CD4-positive, alpha-beta T cell (primary cell): Measurements from ENCODE around the gene SNX25. TPM values are rescaled to one million over a fixed set of nuclear protein-coding genes. Genes with fewer than 3 reads are reported as not detected.

Source experiments
- ATAC-seq: fragments of 200-7000 bp; cut with Tn5 transposase; one replicate; pipeline ENCODE4 v1.10.0; 2022; ENCODE audit warnings: mild to moderate bottlenecking; ENCODE audit not compliant: poor library complexity
- CTCF ChIA-PET: fragments of 350-600 bp; sonication (Branson Sonifier 250); formaldehyde crosslinking; loops from one replicate; lab custom pipeline; 2021; ENCODE audit warnings: antibody characterized with exemption, inconsistent platforms; lab: Charles Lee
- POLR2A ChIA-PET: fragments of 350-600 bp; sonication (Branson Sonifier 250); formaldehyde crosslinking; loops from one replicate; lab custom pipeline; 2021; ENCODE audit warnings: antibody characterized with exemption, inconsistent platforms; lab: Charles Lee
- DNase-seq, 14 experiments: peaks; one replicate each; pipeline ENCODE4 v3.0.0-alpha.2; 2013 to 2020; ENCODE audit warnings: mixed read lengths in 2 of 14
- H3K27ac ChIP-seq, 2 donors: one replicate each; pipeline versions ENCODE4 v1.5.1 to v1.7.0; 2013; ENCODE audit warnings: low read length in 2 of 2, low read depth in 1 of 2, mild to moderate bottlenecking in 1 of 2
- H3K27me3 ChIP-seq, 2 experiments: 1 replicate in 1 of 2; 2 replicates in 1 of 2; pipeline versions ENCODE4 v1.6.1 to v1.7.0; 2013; ENCODE audit warnings: low read length in 2 of 2, control low read depth in 1 of 2, mild to moderate bottlenecking in 1 of 2, moderate library complexity in 1 of 2; ENCODE audit not compliant: insufficient read depth in 2 of 2, control insufficient read depth in 1 of 2
- H3K36me3 ChIP-seq: one replicate; pipeline ENCODE4 v1.6.1; 2013; ENCODE audit warnings: low read length, control low read depth; ENCODE audit not compliant: insufficient read depth
- H3K4me1 ChIP-seq: one replicate; pipeline ENCODE4 v1.6.1; 2013; ENCODE audit warnings: low read length, control low read depth; ENCODE audit not compliant: insufficient read depth
- H3K4me3 ChIP-seq: one replicate; pipeline ENCODE4 v1.5.1; 2013; ENCODE audit warnings: mild to moderate bottlenecking, low read length, moderate library complexity
- H3K9me3 ChIP-seq, 2 experiments: 1 replicate in 1 of 2; 2 replicates in 1 of 2; pipeline versions ENCODE4 v1.6.1 to v1.7.0; 2013; ENCODE audit warnings: low read length in 2 of 2, mild to moderate bottlenecking in 2 of 2, control low read depth in 1 of 2, moderate library complexity in 1 of 2; ENCODE audit not compliant: control insufficient read depth in 1 of 2, insufficient read depth in 1 of 2
- H3K27ac Mint-ChIP-seq: one replicate; pipeline ENCODE4 v1.8.0; 2020; ENCODE audit warnings: mixed read lengths
- H3K27me3 Mint-ChIP-seq: one replicate; pipeline ENCODE4 v1.8.0; 2021; ENCODE audit warnings: mixed read lengths
- H3K36me3 Mint-ChIP-seq: one replicate; pipeline ENCODE4 v1.8.0; 2021; ENCODE audit warnings: low read depth, mixed read lengths
- H3K4me1 Mint-ChIP-seq: one replicate; pipeline ENCODE4 v1.8.0; 2021; ENCODE audit warnings: low read depth, mixed read lengths
- H3K4me3 Mint-ChIP-seq: one replicate; pipeline ENCODE4 v1.8.0; 2020; ENCODE audit warnings: mild to moderate bottlenecking, mixed read lengths
- H3K9me3 Mint-ChIP-seq: one replicate; pipeline ENCODE4 v1.8.0; 2020; ENCODE audit warnings: mixed read lengths
- intact Hi-C, 2 experiments: fragments of 100-400 bp; cut with DNase I in 1 of 2; cut with micrococcal nuclease in 1 of 2; formaldehyde crosslinking; loops; one replicate each; pipeline versions ENCODE4 v1.15.1 to v1.9.0; 2023 to 2025; cut with DNase I, micrococcal nuclease
- total RNA-seq, 174 experiments: library from RNA in 2 of 174; stranded (reverse) in 2 of 174; gene quantifications; one replicate each; pipeline ENCODE4 v1.2.3 and lab custom pipeline; 2021 to 2026
- TF ChIP-seq, protein P1 (sequence below): fragments of 200-600 bp; IDR thresholded peaks from one replicate; pipeline ENCODE4 v1.8.0; 2022; ENCODE audit warnings: antibody characterized with exemption, mild to moderate bottlenecking

The SNX25 gene
- total RNA-seq, 2 experiments from 2014 or later, result 7.9 to 9.1 TPM

DNA sequence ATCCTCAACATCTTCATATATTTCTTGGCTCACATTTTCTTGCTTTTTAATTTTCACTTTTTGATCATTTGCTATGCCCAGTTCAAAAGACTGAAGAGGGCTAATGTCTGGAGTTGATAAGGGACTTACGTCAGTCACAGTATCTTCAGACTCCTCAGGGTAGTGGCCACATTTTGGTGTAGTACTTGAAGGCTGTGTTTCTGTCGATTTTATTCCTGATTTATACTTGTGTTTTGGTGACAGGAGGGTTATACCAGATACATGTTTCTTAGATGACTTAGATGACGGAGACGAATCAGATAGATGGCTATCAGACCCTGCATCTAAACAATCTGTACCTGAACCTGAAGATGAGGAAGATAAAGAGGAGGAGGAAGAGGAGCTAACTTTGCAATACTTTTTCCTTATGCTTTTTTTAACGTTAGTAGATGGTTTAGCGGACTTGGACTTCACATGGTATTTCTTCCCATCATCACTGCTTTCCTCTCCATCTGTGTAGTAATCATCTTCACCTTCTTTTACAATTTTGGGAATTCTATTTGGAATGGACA is 19.0 kb upstream of the SNX25 start:
- H3K27me3 Mint-ChIP-seq, result no peaks in the 10 kb centered on the region
- no peak for ATAC-seq
- H3K4me3 ChIP-seq, result no peak overlapping the region
- no peak for DNase-seq
- CTCF ChIA-PET, result no interaction called here
- no peaks in the 10 kb centered on the region for H3K9me3 Mint-ChIP-seq
- POLR2A ChIA-PET, result no interaction called here
- intact Hi-C loops, result no loop called here
- no peak overlapping the region for H3K27ac Mint-ChIP-seq
- H3K36me3 ChIP-seq, result peaks cover 43% of the 10 kb centered on the region
- H3K4me3 Mint-ChIP-seq, result no peak overlapping the region
- H3K27ac ChIP-seq, result no peak overlapping the region
- peaks cover 52% of the 10 kb centered on the region for H3K4me1 Mint-ChIP-seq
- H3K4me1 ChIP-seq, result peaks cover 7% of the 10 kb centered on the region
- peaks cover 57% of the 10 kb centered on the region for H3K36me3 Mint-ChIP-seq
- H3K27me3 ChIP-seq, result no peaks in the 10 kb centered on the region
- TF ChIP-seq, protein P1, sequence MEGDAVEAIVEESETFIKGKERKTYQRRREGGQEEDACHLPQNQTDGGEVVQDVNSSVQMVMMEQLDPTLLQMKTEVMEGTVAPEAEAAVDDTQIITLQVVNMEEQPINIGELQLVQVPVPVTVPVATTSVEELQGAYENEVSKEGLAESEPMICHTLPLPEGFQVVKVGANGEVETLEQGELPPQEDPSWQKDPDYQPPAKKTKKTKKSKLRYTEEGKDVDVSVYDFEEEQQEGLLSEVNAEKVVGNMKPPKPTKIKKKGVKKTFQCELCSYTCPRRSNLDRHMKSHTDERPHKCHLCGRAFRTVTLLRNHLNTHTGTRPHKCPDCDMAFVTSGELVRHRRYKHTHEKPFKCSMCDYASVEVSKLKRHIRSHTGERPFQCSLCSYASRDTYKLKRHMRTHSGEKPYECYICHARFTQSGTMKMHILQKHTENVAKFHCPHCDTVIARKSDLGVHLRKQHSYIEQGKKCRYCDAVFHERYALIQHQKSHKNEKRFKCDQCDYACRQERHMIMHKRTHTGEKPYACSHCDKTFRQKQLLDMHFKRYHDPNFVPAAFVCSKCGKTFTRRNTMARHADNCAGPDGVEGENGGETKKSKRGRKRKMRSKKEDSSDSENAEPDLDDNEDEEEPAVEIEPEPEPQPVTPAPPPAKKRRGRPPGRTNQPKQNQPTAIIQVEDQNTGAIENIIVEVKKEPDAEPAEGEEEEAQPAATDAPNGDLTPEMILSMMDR, result no peak
- no peaks in the 10 kb centered on the region for H3K9me3 ChIP-seq

DNA sequence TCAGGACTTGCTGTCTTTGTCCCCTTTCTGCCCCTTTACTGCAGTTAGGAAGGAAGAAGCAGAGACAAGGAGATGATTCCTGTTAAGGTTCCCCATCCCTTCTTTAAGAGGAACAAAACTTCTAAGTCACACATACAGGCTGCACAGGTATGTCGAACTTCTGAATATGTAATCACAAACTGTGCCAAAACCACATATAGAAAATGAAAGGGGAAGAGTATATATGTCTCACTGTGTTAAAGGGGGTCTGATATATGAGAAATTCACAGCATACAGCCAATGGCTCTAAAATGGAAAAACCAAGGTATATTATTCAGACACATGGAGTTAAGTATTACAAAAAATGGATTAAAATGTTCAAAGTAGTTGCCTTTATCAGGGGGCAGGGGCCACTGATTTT is 17.3 kb upstream of the SNX25 start:
- H3K4me3 ChIP-seq, result no peak overlapping the region
- H3K4me1 Mint-ChIP-seq, result peaks cover 48% of the 10 kb centered on the region
- H3K9me3 ChIP-seq, result no peaks in the 10 kb centered on the region
- ChIA-PET POLR2A (no interaction called here), CTCF (interaction anchor here (0.6 to 5.2 kb wide), 2 partner anchors 9 to 811 kb away, joined by 3 to 24 read pairs; no protein-coding TSS in a partner anchor)
- no peak overlapping the region for H3K27ac Mint-ChIP-seq
- no peak overlapping the region for H3K27ac ChIP-seq
- TF ChIP-seq, protein P1, result no peak
- H3K27me3 Mint-ChIP-seq, result no peaks in the 10 kb centered on the region
- DNase-seq (no peak), ATAC-seq (no peak)
- H3K36me3 Mint-ChIP-seq, result peaks cover 57% of the 10 kb centered on the region
- peaks cover 48% of the 10 kb centered on the region for H3K36me3 ChIP-seq
- H3K9me3 Mint-ChIP-seq, result no peaks in the 10 kb centered on the region
- intact Hi-C loops, result no loop called here
- H3K4me3 Mint-ChIP-seq, result no peak overlapping the region
- peaks cover 4% of the 10 kb centered on the region for H3K4me1 ChIP-seq
- H3K27me3 ChIP-seq, result no peaks in the 10 kb centered on the region

DNA sequence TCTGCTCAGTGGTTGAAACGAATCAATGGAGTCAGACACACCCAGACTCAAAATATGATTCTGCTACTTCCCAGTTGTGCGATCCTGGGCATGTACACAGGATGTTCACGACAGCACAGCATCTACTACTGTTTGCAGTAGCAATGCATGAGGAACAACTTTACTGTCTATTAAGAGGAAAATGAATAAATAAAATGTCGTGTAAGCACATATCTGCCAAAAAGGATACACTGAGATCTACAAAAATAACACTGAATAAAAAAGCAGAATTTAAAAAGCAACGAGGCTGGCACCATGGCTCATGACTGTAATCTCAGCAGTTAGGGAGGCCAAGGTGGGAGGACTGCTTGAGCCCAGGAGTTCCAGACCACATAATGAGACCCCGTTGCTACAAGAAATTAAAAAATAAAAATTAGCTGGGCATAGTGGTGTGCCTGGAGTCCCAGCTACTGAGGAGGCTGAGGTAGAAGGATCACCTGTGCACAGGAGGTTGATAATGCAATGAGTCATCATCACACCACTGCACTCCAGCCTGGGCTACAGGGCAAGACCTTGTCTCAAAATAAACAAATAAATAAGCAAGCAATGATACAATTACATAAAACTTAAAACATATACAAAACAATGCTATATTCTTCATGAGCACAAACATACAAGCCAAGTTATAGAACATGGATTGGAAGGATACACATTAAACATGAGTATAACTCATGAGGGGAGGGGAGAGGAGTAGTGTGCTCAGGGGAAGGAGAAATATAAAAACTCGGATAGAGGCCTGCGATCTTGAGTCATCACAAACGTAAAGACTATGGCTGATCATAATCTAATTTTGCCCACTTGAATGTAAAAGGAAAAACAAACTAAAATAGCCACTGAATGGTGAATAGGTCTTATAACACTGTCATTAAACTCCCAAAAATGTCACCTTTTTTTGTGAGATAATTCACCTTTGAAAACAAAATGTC is 14.2 kb upstream of the SNX25 start:
- ChIA-PET CTCF (interaction anchor here (1.9 to 5.2 kb wide), 2 partner anchors 9 to 12 kb away, joined by 4 to 24 read pairs; no protein-coding TSS in a partner anchor), POLR2A (interaction anchor here (1.0 kb wide), 1 partner anchor 12 kb away, joined by 5 read pairs; no protein-coding TSS in a partner anchor)
- Histone ChIP-seq H3K4me1 (no peaks in the 10 kb centered on the region), H3K27me3 (no peaks in the 10 kb centered on the region), H3K4me3 (no peak overlapping the region), H3K27ac (no peak overlapping the region), H3K9me3 (no peaks in the 10 kb centered on the region), H3K36me3 (peaks cover 25% of the 10 kb centered on the region)
- TF ChIP-seq, protein P1, result no peak
- intact Hi-C loops, result no loop called here
- no peak for DNase-seq
- Mint-ChIP-seq H3K4me3 (no peak overlapping the region), H3K27me3 (no peaks in the 10 kb centered on the region), H3K36me3 (peaks cover 41% of the 10 kb centered on the region), H3K27ac (no peak overlapping the region), H3K4me1 (peaks cover 36% of the 10 kb centered on the region), H3K9me3 (no peaks in the 10 kb centered on the region)
- no peak for ATAC-seq
